GM21447 (cell line): ENCODE results near the gene SDHA.
"Not testable (repeated sequence)": the region's sequence is repeated elsewhere in the genome, so short reads cannot be mapped to it uniquely, and the experiment has no call there.

Source experiments
- ATAC-seq: cut with Tn5 transposase; IDR thresholded peaks from one replicate; pipeline ENCODE4 v1.9.1; 2021; ENCODE audit not compliant: unreplicated experiment

The SDHA gene

DNA sequence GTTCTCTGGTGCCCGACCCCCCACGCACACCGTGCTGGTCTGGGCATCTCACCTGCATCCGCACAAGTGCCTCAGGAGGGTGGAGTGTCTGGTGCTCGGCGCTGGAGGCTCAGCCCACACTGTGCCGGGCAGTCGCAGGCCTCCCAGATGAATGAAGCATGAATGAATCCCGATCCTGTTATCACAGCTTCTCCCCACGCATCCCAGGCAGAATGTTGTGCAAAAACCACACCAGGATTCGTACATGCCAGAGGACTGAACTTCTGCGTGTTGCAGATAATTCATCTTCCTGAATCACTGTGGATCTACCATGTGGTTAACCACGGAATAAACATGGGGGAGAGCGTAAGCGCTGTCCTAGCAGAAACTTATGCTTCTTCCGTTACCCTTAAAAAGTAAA is 78.8 kb downstream of the SDHA start:
- not testable (repeated sequence) for ATAC-seq

DNA sequence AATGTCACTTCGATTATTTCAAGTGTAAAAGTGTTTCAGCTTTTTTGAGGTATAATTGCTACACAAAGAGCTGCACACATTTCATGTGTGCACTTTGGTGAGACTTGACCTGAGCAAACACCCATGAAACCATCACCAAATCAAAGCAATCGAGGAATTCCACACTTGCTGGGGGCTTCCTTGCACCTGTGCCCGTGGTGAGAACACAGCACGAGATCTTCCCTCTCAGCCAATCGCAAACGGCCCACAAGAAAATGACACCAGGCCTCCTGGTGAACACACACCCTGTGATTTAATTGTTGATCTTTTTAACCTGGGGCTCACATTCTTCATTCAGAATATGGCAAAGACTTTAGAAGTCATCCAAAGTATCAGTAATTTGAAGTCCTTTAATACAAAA is 79.3 kb downstream of the SDHA start:
- not testable (repeated sequence) for ATAC-seq

DNA sequence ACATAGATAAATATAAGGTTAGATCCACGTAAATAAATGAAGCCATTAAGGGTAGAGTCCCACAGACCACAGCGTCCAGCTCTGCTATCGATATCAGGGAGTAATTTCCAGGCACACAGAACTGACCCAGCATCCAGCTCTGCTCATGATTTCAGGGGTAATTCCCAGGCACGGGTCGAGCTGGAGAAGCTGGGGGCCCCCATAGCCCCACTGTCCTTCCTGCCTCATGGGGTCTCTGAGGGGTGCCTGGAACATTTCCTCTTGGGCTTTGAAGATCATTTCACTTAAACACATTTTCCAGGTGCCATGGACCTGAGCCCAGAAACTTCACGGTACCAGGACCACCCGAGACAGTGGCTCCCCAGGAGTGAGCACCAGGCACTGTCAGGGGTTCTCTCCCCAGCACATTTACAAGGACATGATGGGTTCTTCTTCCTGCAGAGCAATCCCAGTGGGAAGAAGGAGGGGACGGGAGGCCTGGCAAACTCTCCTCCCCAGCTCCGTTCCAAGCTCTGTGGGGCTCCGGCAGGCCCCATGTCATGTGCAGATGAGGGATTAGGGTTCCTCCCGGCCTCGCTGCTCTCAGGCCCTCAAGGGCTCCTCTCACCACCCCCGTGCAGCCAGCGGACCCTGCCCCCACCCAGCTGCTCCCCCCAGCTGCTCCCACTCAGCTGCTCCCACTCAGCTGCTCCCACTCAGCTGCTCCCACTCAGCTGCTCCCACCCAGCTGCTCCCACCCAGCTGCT is 80.0 kb downstream of the SDHA start:
- not testable (repeated sequence) for ATAC-seq

DNA sequence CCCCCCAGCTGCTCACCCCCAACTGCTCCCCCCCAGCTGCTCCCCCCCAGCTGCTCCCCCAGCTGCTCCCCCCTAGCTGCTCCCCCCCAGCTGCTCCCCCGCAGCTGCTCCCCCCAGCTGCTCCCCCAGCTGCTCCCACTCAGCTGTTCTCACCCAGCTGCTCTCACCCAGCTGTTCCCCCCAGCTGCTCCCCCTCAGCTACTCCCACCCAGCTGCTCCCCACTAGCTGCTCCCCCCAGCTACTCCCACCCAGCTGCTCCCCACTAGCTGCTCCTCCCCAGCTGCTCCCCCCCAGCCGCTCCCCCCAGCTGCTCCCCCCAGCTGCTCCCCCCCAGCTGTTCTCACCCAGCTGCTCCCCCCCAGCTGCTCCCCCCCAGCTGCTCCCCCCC is 80.6 kb downstream of the SDHA start:
- no peak for ATAC-seq

DNA sequence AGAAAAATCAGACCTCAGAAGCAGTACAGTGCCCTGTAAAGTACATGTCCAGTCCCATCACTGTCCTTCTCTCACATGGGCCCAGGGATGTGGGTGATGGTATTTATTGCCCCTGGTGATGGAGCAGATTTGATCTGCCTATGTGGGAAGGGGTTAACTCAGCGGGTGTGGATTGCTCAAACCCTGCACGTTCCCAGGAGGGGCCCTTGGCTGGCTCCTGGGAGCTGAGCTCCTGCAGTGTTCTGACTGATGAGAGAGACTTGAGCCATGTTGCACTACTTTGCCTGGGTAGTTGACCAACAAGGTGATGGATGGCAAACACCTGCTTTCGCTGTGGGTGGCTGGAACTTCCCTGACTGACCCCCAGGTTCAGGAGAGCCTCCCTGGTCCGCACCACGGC is 81.8 kb downstream of the SDHA start:
- ATAC-seq, result not testable (repeated sequence)

DNA sequence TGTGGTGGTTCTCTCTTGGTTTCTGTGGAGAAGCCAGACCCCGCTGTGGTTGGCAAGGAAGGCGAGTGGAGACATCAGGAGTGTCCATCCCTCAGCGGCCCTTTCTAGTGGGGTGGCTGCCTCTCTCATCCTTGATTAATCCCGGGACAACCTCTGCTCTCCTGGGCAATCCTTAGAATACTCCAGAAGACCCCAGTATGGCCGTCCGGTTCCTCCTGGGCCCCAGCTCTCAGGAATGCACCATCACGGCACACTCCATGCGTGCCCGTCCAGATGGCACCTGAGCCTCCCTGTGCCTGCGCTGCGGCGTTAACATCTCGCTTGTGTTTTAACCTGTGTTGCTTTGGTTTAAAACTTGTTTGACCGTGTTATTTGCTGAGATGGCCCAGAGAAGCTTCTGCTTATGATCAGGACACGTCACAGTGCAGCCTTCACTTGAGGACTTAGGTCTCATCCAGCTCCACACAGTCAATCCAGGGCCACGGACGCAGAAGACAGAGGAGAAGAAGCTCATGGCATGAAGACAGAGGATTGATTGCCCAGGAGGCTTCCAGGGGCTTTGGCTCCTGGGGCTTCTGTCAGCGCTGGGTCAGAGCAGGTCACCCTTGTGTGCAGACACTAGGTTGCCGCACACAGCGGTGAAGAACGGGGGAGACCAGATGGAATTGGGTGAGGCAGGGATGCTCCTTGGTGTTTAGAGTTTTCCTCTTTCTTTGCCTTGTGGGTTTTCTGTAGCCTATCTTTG is 82.7 kb downstream of the SDHA start:
- ATAC-seq, result not testable (repeated sequence)

DNA sequence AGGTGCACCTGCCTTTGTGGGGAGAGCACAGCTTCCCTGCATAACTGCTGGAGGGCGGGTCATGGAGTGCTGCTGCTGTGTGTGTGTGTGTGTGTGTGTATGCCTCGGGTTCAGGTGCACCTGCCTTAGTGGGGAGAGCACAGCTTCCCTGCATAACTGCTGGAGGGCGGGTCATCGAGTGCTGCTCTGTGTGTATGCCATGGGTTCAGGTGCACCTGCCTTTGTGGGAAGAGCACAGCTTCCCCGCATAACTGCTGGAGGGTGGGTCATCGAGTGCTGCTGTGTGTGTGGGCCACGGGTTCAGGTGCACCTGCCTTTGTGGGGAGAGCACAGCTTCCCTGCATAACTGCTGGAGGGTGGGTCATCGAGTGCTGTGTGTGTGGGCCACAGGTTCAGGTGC is 84.3 kb downstream of the SDHA start:
- ATAC-seq, result not testable (repeated sequence)

DNA sequence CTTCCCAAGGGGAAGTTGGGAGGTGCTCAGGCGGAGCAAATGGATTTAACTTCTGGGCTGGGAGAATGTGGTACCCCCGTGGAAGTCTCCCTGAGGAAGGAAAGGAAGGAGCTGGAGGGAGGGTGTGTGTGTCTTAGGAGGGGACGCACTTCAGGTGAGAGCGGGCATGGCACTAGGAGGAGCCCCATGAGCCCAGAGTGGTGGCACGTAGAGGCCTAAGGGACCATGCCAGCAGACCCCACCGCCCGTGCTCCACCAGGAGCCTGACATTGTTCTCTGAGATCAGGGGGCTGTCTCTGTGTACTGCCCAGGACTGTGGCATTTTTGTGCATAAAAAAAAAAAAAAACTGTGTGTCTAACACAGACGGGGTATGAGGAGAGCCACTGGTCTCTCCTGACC is 84.8 kb downstream of the SDHA start:
- ATAC-seq, result no peak

DNA sequence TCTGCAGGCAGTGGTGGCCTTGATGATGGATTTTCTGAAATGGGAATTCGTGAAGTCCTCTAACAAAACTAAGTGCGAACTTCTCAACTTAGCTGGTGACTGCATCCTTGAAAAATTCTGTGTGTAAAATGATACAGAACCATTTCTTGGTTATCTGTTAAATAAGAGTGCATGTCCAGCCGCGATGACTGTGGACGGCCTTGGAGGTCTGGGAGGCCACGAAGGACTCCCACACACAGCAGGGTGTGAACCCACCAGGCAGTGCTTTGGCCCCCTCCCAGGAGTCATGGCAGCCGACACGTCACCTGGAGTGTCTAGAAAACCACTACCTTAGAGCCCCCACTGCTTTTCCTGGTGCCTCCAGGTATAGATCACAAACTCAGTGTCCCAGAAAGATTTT is 85.6 kb downstream of the SDHA start:
- not testable (repeated sequence) for ATAC-seq

DNA sequence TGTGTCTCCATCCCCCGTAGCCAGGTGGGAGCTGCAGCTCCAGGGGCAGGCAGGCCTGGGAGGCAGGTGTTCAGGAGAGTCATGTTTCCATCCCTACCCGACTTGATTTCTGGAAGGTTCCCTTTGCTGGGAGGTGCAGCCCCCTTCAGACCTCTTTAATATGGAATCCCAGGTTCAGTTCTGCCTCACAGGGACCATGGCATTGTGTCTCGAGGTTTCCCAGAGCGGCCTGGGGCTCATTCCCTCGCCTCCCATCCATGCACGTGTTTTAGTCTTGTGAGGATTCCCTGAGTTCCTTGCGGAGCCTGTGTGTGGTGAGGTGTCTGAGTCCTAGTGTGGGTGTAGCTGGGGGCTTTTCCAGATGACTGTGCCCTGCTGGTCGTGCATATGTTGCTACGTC is 86.9 kb downstream of the SDHA start:
- no peak for ATAC-seq

DNA sequence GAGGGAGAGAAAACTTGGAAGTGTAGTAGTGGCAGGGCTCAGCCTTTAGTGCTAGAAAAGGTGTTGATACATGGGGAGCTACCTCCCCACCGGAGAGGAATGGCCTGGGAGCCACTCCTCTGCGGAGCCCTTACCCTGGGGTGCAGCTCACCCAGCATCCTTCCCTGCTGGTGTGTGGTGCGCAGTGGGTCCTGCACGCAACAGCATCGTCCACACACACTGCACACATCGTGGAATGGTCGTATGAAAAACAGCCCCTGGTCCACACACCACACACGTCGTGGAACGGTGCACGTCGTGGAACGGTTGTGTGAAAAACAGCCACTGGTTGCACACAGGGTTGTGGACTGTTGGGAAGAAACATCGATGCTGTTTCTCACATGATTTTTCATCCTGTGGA is 87.3 kb downstream of the SDHA start:
- no peak for ATAC-seq

DNA sequence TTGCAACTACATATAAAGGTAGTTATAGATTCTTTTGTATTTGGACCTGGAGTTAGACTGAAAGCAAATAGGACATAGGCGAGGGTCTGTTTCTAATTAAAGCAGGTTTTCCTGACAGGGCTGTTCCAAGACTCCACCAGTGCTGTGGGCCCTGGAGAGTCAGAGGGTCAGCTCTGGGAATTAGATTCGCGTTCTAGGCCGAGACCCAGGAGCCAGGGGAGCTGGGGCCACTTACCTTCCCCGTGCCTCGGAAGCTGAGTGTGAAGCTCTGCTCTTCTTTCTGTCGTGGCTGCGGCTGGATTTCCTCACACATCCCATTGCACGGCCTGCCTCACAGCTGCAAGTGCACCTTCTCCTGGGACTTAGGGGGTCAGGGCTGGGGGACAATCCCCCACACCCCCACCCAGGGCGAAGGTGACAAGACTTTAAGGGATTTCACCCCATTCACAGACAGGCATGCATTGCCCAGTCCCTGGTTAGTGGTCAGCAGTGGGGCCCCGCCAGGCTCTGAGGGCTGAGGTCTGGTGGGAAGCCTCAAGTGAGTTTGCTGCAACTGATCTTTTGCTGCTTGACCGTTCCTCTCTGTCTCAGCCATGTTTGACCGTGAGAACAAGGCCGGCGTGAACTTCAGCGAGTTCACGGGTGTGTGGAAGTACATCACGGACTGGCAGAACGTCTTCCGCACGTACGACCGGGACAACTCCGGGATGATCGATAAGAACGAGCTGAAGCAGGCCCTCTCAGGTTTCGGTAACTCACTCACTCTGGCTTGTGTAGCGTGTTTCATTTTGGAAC is 88.1 kb downstream of the SDHA start:
- no peak for ATAC-seq
